ENCODE results near the gene CRYBB3. TPM values are rescaled to one million over a fixed set of nuclear protein-coding genes. Genes with fewer than 3 reads are reported as not detected.

Gene CRYBB3
- total RNA-seq, 1 experiment from 2014 or later = not detected

DNA sequence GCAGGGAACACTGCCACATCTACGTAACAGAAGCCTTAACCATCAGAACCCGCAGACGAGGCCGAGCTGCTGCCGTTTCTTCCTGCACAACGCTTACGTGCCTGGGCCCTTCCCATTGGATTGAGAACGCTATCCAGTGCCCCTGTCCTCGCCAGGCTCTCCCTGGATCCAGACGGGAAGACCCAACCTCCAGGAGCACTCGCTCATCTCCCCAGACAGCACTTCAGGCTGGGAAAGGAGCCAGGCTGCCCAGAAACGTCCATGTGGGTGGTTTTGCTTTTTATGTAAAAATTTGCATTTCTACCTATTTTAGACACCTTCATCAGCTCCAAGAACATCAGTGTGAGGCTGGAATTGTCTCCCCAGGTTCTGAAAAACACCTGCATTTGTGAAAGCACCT is 7.3 kb upstream of the CRYBB3 start:
- Mint-ChIP-seq H3K27me3 (ENCODE audit: insufficient read depth, unreplicated experiment) (no peaks in the 10 kb centered on the region), H3K36me3 (ENCODE audit: insufficient read depth, unreplicated experiment) (peaks cover 26% of the 10 kb centered on the region), H3K4me1 (ENCODE audit: low read depth, unreplicated experiment) (no peaks in the 10 kb centered on the region), H3K27ac (ENCODE audit: unreplicated experiment) (no peak overlapping the region), H3K9me3 (ENCODE audit: unreplicated experiment) (no peaks in the 10 kb centered on the region), H3K4me3 (ENCODE audit: unreplicated experiment) (no peak overlapping the region)
- no TSS peak for BruUV-seq (replicated peaks)
- ChIA-PET CTCF (no interaction called here), POLR2A (no interaction called here)
- Histone ChIP-seq H3K4me1 (no peaks in the 10 kb centered on the region), H3K9me3 (no peaks in the 10 kb centered on the region), H3K36me3 (ENCODE audit: control insufficient read depth, insufficient read depth, low read length) (no peaks in the 10 kb centered on the region; the same call in 1 of the 2 replicates), H3K27me3 (replicated peaks; ENCODE audit: control insufficient read depth, insufficient read depth, low read length) (no peaks in the 10 kb centered on the region), H3K4me3 (ENCODE audit: low read depth, low read length) (no peak overlapping the region)
- DNase-seq = no peak
- intact Hi-C loops (cut with micrococcal nuclease; ENCODE audit: unreplicated experiment) = no loop called here
- TF ChIP-seq, protein P1, sequence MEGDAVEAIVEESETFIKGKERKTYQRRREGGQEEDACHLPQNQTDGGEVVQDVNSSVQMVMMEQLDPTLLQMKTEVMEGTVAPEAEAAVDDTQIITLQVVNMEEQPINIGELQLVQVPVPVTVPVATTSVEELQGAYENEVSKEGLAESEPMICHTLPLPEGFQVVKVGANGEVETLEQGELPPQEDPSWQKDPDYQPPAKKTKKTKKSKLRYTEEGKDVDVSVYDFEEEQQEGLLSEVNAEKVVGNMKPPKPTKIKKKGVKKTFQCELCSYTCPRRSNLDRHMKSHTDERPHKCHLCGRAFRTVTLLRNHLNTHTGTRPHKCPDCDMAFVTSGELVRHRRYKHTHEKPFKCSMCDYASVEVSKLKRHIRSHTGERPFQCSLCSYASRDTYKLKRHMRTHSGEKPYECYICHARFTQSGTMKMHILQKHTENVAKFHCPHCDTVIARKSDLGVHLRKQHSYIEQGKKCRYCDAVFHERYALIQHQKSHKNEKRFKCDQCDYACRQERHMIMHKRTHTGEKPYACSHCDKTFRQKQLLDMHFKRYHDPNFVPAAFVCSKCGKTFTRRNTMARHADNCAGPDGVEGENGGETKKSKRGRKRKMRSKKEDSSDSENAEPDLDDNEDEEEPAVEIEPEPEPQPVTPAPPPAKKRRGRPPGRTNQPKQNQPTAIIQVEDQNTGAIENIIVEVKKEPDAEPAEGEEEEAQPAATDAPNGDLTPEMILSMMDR (IDR thresholded peaks at IDR 0.05; ENCODE audit: insufficient read depth in 1 of 2, low read depth in 1 of 2, low read length in 1 of 2, severe bottlenecking in 1 of 2, unreplicated experiment in 1 of 2) = no peak

DNA sequence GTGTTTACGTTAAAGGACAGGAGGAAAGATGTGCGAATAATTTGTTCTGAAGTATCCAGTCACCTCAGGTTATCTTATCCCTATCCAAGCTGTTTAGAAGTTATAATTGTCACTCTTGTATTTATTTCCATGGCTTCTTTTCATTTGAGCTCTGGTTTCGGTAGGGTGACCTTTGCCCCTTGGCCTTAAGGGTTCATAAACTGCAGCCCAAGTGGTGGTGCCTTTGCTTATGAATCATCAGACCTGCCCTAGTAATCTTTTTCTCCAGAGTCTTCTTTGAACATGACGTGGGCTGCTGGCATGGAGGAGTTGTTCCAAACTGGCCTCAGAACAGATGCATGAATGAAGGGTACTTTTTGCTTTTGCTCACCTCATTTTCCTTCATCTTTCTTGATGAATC is 6.5 kb upstream of the CRYBB3 start:
- no peak overlapping the region for H3K27ac Mint-ChIP-seq (ENCODE audit: unreplicated experiment)
- CTCF ChIA-PET = no interaction called here
- no peaks in the 10 kb centered on the region for H3K27me3 ChIP-seq (replicated peaks; ENCODE audit: control insufficient read depth, insufficient read depth, low read length)
- no peak overlapping the region for H3K4me3 ChIP-seq (ENCODE audit: low read depth, low read length)
- H3K4me1 ChIP-seq = no peaks in the 10 kb centered on the region
- no peaks in the 10 kb centered on the region for H3K4me1 Mint-ChIP-seq (ENCODE audit: low read depth, unreplicated experiment)
- POLR2A ChIA-PET = no interaction called here
- H3K27me3 Mint-ChIP-seq (ENCODE audit: insufficient read depth, unreplicated experiment) = no peaks in the 10 kb centered on the region
- H3K4me3 Mint-ChIP-seq (ENCODE audit: unreplicated experiment) = no peak overlapping the region
- H3K36me3 ChIP-seq (ENCODE audit: control insufficient read depth, insufficient read depth, low read length) = no peaks in the 10 kb centered on the region; the same call in 1 of the 2 replicates
- H3K36me3 Mint-ChIP-seq (ENCODE audit: insufficient read depth, unreplicated experiment) = peaks cover 29% of the 10 kb centered on the region
- TF ChIP-seq, protein P1 (IDR thresholded peaks at IDR 0.05; ENCODE audit: insufficient read depth in 1 of 2, low read depth in 1 of 2, low read length in 1 of 2, severe bottlenecking in 1 of 2, unreplicated experiment in 1 of 2) = no peak
- BruUV-seq (replicated peaks) = no TSS peak
- H3K9me3 Mint-ChIP-seq (ENCODE audit: unreplicated experiment) = no peaks in the 10 kb centered on the region
- H3K9me3 ChIP-seq = no peaks in the 10 kb centered on the region
- no peak for DNase-seq
- intact Hi-C loops (cut with micrococcal nuclease; ENCODE audit: unreplicated experiment) = no loop called here

DNA sequence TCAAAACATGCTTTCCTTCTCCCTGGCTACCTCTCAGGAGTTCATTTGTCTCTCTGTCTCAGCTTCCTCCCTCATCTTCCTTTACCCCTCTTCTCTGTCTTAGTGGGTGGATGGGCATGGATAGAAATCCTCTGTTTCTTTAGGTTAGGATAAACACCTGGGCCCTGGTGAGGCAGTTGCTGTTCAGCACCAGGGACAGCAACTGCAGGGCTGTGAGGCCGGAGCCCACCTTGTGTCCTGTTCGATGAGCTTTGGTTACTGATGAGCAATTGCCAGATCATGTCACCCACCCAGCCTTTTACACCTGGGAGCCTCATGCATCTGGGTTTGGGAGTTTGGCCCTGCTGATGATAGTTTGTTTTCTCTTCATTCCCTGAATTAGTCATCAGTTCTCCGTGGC is 6.1 kb upstream of the CRYBB3 start:
- H3K27ac Mint-ChIP-seq (ENCODE audit: unreplicated experiment) = no peak overlapping the region
- no peaks in the 10 kb centered on the region for H3K27me3 ChIP-seq (replicated peaks; ENCODE audit: control insufficient read depth, insufficient read depth, low read length)
- no peaks in the 10 kb centered on the region for H3K4me1 Mint-ChIP-seq (ENCODE audit: low read depth, unreplicated experiment)
- CTCF ChIA-PET = no interaction called here
- TF ChIP-seq, protein P1 (IDR thresholded peaks at IDR 0.05; ENCODE audit: insufficient read depth in 1 of 2, low read depth in 1 of 2, low read length in 1 of 2, severe bottlenecking in 1 of 2, unreplicated experiment in 1 of 2) = no peak
- H3K4me3 Mint-ChIP-seq (ENCODE audit: unreplicated experiment) = no peak overlapping the region
- no peaks in the 10 kb centered on the region for H3K9me3 Mint-ChIP-seq (ENCODE audit: unreplicated experiment)
- peaks cover 29% of the 10 kb centered on the region for H3K36me3 Mint-ChIP-seq (ENCODE audit: insufficient read depth, unreplicated experiment)
- no TSS peak for BruUV-seq (replicated peaks)
- no peaks in the 10 kb centered on the region for H3K27me3 Mint-ChIP-seq (ENCODE audit: insufficient read depth, unreplicated experiment)
- H3K36me3 ChIP-seq (ENCODE audit: control insufficient read depth, insufficient read depth, low read length) = no peaks in the 10 kb centered on the region; the same call in 1 of the 2 replicates
- no peaks in the 10 kb centered on the region for H3K4me1 ChIP-seq
- peak in 1 of 2 experiments; percentile 22 for DNase-seq
- no peaks in the 10 kb centered on the region for H3K9me3 ChIP-seq
- intact Hi-C loops (cut with micrococcal nuclease; ENCODE audit: unreplicated experiment) = no loop called here
- POLR2A ChIA-PET = no interaction called here
- H3K4me3 ChIP-seq (ENCODE audit: low read depth, low read length) = no peak overlapping the region
